Chondrocyte (in vitro differentiated cells): ENCODE data around the gene GOLGA8M. TPM values are rescaled to one million over a fixed set of nuclear protein-coding genes. Genes with fewer than 3 reads are reported as not detected.
"Not testable (repeated sequence)": the region's sequence is repeated elsewhere in the genome, so short reads cannot be mapped to it uniquely, and the experiment has no call there.

Experiments
- DNase-seq: peaks from one replicate; pipeline ENCODE4 v3.0.0; 2021; ENCODE audit warnings: mixed read lengths, low spot score
- H3K27ac Mint-ChIP-seq: one replicate; pipeline ENCODE4 v1.8.0; 2021; ENCODE audit warnings: mild to moderate bottlenecking, moderate library complexity, mixed read lengths; ENCODE audit not compliant: unreplicated experiment
- H3K27me3 Mint-ChIP-seq: 2 replicates; pipeline ENCODE4 v1.8.0; 2021; ENCODE audit warnings: low read depth, mixed read lengths
- H3K36me3 Mint-ChIP-seq: 2 replicates; pipeline ENCODE4 v1.8.0; 2021; ENCODE audit warnings: low read depth, mixed read lengths
- H3K4me1 Mint-ChIP-seq: 2 replicates; pipeline ENCODE4 v1.8.0; 2021; ENCODE audit warnings: low read depth, mild to moderate bottlenecking, mixed read lengths
- H3K4me3 Mint-ChIP-seq: one replicate; pipeline ENCODE4 v1.8.0; 2021; ENCODE audit warnings: mild to moderate bottlenecking, moderate library complexity, mixed read lengths; ENCODE audit not compliant: unreplicated experiment
- H3K9me3 Mint-ChIP-seq: 2 replicates; pipeline ENCODE4 v1.8.0; 2021; ENCODE audit warnings: low read depth, mixed read lengths
- total RNA-seq: library from RNA; stranded (reverse); gene quantifications from 3 replicates; pipeline ENCODE4 v1.2.1, GENCODE V29; 2021

The GOLGA8M gene
- total RNA-seq, 1 donor from 2014 or later: 2.5 TPM

DNA sequence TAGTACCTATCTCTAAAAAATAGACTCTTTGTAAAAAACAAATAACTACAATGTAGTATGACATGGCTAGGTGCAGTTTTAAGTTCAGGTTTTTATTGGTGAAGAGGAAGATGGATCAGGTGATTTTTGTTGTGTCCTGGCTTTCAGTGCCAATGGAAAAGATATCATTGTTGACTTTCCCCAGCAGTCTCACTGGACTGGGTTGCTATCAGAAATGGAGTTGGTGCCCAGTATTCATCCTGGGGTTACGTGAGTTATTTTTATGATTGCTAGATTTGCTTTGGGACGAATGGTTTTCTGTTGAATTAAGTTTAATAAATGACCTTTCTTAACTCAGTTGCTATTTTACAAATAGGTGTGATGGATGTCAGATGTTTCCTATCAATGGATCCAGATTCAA lies 38.7 kb downstream of the GOLGA8M start:
- not testable (repeated sequence) for DNase-seq, H3K27ac Mint-ChIP-seq, H3K27me3 Mint-ChIP-seq, H3K36me3 Mint-ChIP-seq, H3K4me1 Mint-ChIP-seq, H3K4me3 Mint-ChIP-seq, H3K9me3 Mint-ChIP-seq

DNA sequence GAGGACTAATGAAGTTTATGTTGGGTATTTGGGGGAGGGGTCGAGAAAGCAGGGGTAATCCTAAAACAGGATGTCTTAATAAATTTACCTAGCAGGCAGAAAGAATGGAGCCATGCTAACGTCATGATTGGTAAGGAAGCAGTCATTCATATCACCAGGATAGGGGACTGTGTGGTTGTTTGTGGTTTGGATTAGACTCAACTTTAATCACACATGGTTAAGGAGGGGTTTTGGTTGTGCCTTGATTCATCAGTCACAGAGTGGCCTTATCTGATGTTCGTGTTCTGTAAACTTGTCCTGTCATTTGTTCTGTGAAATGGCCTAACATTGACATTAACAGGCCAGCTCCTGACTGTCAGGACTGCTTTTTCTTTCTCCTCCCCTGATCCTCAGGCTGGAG lies 40.1 kb downstream of the GOLGA8M start:
- H3K27ac Mint-ChIP-seq, H3K27me3 Mint-ChIP-seq, H3K36me3 Mint-ChIP-seq: not testable (repeated sequence)

DNA sequence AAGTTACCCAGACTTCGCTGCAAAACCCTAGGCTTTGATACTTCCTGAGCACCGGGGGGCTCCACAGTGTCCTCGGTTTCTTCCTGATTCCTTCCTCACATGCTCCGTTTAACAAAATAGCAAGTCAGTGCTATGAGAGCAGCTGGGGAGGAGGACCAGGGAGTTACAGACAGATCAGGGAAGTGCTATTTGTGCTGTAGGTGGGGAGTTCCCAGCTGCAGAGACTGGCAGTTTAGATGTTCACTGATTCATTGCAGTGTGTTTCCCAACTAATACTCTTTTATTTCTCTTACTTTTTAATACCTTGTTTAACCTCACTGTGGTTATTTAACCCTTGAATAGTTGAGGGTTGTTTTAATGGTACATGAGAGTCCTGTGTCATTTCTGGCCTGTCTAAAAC lies 45.8 kb downstream of the GOLGA8M start:
- not testable (repeated sequence) for DNase-seq, H3K27ac Mint-ChIP-seq, H3K4me1 Mint-ChIP-seq, H3K36me3 Mint-ChIP-seq, H3K9me3 Mint-ChIP-seq, H3K4me3 Mint-ChIP-seq, H3K27me3 Mint-ChIP-seq

More for the DNA sequence above, 40.1 kb downstream of the GOLGA8M start:
- H3K4me1 Mint-ChIP-seq, H3K9me3 Mint-ChIP-seq, H3K4me3 Mint-ChIP-seq, DNase-seq: not testable (repeated sequence)

DNA sequence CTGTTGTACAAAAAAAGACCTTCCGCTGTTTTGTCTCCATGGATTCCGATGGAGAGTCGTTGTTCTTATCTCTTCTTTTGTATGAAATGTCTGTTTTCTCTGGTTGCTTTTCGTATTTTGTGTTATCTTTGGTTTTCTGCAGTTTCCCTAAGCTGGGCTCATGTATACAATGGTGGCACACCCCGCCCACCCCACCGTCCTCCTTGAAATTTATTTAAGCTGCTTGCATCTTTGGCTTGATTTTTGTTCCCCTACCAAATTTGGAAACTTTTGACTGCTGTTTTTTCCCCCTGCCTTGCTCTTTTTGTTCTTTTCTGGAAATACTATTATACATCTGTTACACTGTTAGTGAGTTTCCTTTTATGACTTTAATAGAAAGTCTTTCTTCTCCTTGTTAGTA lies 47.6 kb downstream of the GOLGA8M start:
- not testable (repeated sequence) for H3K4me1 Mint-ChIP-seq, DNase-seq, H3K27me3 Mint-ChIP-seq, H3K4me3 Mint-ChIP-seq, H3K27ac Mint-ChIP-seq, H3K36me3 Mint-ChIP-seq, H3K9me3 Mint-ChIP-seq

DNA sequence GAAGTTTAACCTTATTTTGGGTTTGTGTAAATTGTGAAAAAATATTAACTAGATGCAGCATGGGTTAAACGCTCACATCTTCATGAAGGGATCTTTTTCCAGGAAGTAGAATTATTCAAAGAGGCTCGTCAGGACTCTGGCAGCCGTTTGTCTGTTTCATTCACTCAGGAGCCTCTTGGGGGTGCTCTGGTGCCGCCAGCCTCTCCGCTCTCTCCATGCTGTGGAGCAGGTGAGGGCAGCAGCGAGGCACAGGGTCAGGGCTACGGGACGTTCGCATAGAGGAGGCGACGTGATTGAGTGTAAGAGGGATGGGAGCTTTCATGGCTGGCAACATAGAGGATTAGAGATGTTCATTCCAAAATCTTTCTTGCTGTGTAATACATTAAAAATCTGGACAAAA lies 48.5 kb downstream of the GOLGA8M start:
- not testable (repeated sequence) for H3K9me3 Mint-ChIP-seq, DNase-seq, H3K4me3 Mint-ChIP-seq, H3K36me3 Mint-ChIP-seq, H3K27me3 Mint-ChIP-seq, H3K27ac Mint-ChIP-seq, H3K4me1 Mint-ChIP-seq

DNA sequence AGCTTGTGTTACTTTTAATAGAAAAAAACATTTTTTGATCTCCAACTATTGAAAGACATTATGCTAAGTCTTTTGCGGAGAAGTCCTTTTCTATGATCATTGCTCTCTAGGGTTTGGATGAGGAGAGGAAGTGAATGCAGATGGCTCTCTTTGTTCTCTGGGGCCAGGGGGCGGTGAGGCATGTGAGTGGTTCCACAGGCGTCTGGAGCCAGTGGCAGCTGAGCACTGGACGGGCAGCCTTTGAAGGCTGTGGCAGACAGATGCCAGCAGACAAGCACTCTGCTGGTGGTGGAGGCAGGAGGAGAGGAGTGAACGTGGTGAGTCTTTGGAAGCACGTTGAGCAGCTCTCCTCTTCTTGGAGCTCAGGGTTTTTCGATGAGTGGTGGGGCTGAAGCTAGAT lies 51.5 kb downstream of the GOLGA8M start:
- H3K4me1 Mint-ChIP-seq, H3K36me3 Mint-ChIP-seq, H3K4me3 Mint-ChIP-seq, H3K27me3 Mint-ChIP-seq, DNase-seq, H3K9me3 Mint-ChIP-seq, H3K27ac Mint-ChIP-seq: not testable (repeated sequence)

DNA sequence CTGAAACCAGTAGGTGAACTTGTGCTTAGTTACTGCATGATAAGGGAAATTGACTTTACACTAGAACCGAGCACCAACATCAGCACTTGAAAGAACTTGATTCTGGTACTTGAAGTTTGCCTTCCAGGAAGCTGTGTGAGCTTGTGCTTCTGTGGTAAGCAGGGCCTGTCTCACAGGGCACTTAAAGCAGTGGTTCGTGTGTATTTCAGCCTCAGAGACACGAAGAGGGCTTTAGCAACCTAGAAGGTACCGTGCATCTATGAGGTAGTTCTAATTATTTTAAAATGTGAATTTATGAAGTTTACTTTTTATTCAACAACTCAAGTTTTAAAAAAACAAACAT lies 56.2 kb downstream of the GOLGA8M start:
- not testable (repeated sequence) for H3K36me3 Mint-ChIP-seq, H3K4me1 Mint-ChIP-seq, H3K4me3 Mint-ChIP-seq, H3K9me3 Mint-ChIP-seq, DNase-seq, H3K27me3 Mint-ChIP-seq, H3K27ac Mint-ChIP-seq

DNA sequence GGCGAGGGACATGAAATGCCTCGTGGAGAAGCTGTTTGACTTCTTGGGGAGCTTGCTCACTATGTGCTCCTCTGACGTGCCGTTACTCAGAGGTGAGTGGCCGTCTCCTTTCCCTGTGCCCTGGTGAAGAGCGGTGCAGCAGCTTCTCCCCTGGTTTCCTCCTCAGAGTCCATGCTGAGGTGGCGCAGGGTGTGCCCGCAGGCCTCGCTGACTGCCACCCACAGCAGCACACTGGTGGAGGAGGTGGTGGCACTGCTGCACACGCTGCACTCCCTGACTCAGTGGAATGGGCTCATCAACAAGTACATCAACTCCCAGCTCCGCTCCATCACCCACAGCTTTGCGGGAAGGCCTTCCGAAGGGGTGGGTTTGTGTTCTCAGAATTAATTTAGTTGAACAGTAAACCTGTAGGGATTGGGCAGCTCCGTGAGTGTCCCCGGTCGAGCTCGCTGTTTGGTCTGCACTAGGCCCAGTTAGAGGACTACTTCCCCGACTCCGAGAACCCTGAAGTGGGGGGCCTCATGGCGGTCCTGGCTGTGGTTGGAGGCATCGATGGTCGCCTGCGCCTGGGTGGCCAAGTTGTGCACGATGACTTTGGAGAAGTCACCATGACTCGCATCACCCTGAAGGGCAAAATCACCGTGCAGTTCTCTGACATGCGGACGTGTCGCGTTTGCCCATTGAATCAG lies 56.7 kb downstream of the GOLGA8M start:
- H3K4me1 Mint-ChIP-seq, H3K27me3 Mint-ChIP-seq, H3K27ac Mint-ChIP-seq, H3K9me3 Mint-ChIP-seq, DNase-seq, H3K36me3 Mint-ChIP-seq, H3K4me3 Mint-ChIP-seq: not testable (repeated sequence)

DNA sequence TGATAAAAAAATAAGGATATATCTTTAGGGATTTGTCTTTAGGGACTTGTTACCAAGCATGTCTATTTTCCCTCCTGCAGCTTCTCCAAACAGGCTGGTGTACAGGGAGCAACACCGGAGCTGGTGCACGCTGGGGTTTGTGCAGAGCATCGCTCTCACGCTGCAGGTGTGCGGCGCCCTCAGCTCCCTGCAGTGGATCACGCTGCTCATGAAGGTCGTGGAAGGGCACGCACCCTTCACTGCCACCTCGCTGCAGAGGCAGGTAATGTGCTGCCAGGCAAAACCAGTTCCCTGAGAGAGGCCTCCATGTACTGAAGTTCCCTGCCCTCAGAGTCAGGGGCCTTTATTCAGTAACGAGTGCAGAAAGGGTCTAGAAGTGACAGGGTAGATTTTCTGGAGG lies 58.0 kb downstream of the GOLGA8M start:
- not testable (repeated sequence) for H3K36me3 Mint-ChIP-seq, H3K27ac Mint-ChIP-seq, H3K4me3 Mint-ChIP-seq, H3K9me3 Mint-ChIP-seq, H3K27me3 Mint-ChIP-seq, H3K4me1 Mint-ChIP-seq, DNase-seq

DNA sequence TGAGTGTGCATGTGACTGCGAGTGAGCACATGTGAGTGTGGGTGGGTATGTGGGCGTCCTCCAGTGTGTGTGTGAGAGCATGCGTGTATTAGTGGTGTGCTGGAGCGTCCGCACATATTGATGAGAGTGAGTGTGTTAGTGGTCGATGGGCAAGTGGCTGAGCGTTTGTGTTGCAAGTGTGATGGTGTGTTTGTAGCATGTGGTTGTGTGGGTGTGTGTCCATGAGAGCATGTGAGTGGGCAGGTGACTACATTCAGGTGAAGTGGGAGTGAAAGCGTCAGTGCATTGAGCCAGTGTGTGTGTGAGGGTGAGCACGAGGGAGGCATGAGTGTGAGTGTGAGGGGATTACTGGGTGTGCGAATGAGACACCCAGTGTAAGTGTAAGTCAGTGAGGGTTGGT lies 59.7 kb downstream of the GOLGA8M start:
- not testable (repeated sequence) for H3K27me3 Mint-ChIP-seq, H3K9me3 Mint-ChIP-seq, DNase-seq, H3K4me1 Mint-ChIP-seq, H3K4me3 Mint-ChIP-seq, H3K36me3 Mint-ChIP-seq, H3K27ac Mint-ChIP-seq

Other genes with a start within 250 kb of the GOLGA8M start
- not detected in 3 replicates for gene GOLGA8G, start 179.4 kb downstream of the GOLGA8M start, total RNA-seq
- not detected in 3 replicates for gene GOLGA6L25, start 158.9 kb downstream of the GOLGA8M start, total RNA-seq
- not detected in 3 replicates for gene GOLGA6L7, start 136.2 kb upstream of the GOLGA8M start, total RNA-seq
- 26.4 to 30.4 TPM (median 28.7 TPM) in 3 replicates for gene APBA2, start 173.6 kb upstream of the GOLGA8M start, total RNA-seq